Cerebellar cortex (tissue), 1 donor: ENCODE results near the gene SIAH1.
"Not testable (repeated sequence)": the region's sequence is repeated elsewhere in the genome, so short reads cannot be mapped to it uniquely, and the experiment has no call there.

Experiments
- DNase-seq: peaks from one replicate; pipeline ENCODE4 v3.0.0-alpha.2; 2015; ENCODE audit warnings: low spot score

The SIAH1 gene

DNA sequence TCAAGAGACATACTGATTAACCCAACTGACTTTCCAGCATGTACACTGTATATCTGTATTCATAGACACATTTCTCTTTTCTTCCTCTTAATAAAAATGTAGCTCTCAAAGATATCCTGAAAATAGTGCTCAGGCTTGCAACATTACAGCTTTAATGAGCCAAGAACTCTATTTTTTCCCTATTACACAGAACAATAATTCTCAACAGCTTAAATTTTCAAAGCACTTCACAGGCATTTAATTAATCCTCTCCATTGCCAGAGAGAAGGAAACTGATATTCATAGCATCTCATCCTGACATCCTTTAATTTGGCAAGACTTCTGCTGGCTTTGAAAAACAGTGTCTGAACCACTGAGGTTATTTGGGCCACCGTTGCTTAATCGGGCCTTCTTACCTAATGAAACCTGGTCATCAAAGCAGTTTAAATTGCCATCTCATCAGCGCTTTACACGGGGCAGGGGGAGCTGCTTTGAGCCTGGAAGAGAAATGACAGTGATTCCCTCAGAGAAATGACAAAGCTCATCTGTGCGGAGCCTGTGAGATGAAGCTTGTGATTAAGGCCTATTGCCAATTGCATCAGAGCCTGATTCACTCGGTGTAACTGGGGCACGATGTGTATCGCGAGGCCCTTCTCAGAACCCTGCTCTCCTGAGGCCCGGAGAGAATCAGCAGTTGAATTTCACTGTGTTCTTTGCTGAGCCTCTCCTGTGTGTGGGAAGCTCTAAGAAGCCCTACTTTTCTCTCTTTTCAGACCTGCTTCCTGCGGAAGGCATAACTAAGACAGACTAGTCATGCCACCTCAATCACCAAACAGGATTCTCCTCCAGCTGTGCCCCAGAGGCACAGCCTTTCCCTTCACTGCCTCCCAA is 8.5 kb upstream of the SIAH1 start:
- peak; percentile 62 for DNase-seq

DNA sequence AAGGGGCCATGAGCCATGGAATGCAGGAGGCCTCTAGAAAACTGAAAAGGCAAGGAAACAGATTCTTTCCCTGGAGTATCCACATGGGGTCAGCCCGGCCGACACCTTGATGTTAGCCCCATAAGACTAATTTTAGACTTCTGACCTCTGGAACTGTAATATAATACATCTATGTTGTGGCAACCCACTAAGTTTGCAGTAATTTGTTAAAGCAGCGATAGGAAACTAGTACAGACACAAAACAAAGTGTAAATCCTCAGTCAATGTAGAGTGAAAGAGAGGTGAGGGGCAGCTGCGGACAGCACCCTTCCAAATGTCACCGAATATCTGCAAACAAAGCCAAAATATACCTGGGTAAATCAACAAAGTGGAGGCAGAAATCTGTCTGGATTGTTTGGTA is 7.2 kb upstream of the SIAH1 start:
- no peak for DNase-seq

DNA sequence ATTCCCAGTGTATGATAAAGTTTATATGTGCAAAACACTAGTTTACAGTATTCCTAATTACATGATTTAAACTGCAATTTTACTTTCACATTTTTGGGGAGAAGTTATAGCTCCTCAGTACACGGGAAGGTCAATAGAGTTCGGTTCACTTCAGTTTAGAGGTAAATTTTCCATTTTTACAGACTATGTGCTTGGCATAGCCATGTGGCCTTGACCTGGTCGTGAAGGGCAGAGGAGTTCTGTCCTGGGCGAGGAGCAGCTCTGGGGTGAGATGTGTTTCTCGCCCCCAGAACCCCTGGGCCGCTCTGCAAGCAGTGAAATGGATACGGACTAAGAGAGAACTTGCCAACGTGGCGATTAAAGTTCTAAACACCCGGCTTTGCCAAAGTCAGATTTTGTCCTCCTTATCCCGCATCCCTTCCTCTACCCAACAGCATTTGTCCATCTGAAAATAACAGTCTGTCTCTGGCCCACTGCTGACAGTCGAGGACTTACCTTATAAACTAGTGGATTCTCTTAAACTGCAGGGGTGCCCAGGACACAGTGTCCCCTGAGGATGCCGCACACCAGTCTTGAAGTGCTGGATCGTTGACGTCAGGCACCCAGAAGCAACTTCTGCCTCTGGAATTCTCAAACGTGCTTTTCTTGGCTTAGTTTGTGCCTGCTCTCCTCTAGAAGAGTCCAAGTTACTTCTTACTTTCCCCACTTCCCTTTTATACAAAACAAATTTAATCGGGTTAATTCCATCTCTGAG is 1.5 kb upstream of the SIAH1 start:
- no peak for DNase-seq

DNA sequence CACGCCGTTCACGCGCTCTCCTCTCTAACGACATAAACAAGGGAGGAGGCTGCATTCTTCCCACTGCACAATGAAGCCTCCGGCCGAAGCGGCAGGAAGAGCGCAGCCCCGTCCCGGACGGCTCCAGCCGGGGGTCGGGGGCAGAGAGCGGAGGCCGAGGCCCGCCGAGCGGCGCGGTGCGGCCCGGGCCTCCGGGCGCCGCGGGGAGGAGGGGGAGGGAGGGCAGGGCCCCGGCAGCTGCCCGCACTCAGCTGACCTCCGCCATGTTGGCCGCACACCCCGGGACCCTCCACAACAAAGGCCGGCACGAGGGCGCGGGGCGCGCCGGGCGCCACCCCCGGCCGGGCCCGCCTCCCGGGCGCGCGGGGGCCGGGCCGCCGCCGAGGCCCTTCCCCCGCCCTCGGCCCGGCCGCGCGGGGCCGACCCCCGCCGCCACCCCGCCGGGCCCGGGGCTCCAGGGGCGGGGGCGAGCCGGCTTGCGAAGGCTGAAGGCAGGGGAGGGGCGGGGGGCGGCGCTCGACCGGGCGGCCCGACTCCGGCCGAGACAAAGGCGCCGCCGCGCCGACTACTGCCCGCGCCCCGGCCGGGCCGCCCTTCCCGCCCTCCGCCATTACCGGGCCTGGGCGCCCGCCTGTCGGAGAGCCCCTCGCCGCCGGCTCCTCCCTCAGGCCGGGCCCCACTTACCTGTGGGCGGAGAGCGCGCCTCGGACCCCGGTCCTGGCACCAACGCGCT is 527 bp downstream of the SIAH1 start:
- DNase-seq: peak; percentile 40

DNA sequence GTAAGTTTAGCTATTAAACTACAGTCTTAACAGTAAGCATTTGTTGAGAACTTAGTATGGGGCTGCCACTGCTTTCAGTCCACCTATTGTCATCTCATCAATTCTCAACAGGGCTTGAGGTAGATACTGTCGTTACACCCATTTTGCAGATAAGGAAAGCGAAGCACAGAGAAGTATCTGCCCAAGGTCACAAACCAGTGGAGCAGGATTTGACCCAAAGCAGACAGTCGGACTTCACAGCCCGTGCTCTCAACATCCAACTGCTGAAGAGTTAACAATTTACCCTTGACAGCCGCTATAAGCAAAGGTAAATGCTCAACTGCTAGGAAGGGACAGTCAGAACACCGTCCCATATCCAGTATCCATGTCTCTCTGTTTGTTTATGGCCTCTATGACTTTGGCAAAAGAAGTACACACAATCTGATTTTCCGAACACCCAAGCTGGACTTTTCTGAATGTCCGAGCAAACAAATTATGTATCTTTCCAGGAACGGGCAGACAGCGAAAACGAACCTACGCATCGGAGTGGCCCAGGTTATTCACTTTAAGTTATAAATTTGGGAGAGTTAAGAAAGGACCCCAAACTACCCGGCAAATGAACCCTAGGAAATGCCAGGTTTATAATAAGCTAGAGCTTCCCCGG is 1.2 kb downstream of the SIAH1 start:
- DNase-seq: peak; percentile 35

DNA sequence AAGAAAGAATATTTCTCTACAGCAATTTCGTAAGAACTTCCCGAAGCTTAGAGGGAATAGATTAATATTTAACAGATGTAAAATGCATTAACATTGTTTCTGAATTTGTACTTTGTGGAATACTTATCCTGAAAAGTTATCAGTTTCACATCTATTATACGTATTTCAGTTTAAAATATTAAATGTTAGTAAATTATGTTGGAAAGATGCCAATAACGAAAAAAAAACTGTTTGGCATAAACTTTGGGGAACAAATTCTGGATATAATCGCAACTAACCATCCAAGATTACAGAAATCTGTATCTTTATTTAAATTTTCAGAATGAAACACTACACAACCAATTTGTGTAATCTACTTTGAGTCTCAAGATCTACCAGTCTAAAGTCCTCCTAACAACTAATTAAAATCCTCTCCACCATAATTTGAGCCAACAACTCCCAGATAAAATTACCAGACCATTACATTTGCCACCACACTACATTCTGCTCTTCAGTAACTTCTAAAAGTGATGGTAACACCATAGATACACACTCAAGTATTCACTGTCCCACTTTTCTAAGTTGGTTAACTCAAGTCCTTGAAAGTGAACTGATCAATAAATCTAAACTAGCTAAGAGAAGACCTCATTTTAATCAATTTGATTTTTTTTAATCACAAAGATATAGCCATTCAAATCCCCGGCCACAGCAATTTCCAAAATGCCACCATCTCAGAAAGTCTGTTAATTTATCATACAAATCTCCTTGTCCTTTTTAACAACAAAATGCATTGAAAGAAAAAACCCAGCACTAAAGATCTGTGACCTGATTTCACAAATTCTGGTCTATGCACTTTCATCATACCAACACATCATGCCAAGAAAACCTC is 2.0 kb downstream of the SIAH1 start:
- no peak for DNase-seq

DNA sequence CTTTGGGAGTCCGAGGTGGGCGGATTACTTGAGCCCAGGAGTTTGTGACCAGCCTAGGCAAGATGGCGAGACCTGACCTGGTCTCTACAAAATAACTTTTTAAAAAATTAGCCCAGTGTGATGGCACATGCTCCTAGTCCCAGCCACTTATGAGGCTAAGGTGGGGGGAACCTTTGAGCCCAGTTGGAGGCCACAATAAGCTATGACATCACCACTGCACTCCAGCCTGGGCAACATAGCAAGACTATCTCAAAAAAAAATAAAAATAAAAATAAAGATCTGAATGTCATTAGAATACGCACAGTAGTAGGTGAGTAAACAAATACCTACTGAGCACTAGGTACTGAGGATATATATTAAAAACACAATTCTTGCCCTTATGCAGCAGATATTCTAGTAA is 3.1 kb downstream of the SIAH1 start:
- no peak for DNase-seq

DNA sequence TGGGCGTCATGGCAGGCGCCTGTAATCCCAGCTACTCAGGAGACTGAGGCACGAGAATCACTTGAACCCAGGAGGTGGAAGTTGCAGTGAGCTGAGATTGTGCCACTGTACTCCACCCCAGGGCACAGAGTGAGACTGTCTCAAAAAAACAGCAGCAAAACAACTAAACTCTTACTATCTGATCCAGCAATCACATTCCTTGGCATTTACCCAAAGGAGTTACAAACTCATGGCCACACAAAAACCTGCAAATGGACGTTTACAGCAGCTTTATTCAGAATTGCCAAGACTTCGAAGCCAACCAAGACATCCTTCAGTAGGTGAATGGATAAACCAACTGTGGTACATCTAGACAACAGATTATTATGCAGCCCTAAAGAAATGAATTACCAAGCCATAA is 4.0 kb downstream of the SIAH1 start:
- no peak for DNase-seq

DNA sequence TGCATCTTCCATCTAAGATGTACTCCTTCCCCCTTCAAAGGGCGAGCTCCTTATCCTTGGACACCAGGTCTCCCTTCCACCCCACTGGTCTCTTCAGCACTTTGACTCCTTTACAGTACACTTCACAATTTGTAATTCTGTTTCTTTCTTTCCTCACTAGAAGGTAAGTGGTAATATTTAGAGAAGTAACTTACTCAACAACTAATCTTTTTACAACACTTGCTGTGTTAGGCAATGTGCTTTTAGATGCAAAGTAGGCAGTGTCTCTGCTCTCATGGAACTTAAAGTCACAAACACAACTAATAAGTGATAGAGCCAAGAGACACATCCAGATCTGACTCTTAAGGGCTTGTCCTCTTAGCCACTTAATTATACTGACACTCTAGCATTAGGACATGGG is 6.4 kb downstream of the SIAH1 start:
- DNase-seq: no peak

DNA sequence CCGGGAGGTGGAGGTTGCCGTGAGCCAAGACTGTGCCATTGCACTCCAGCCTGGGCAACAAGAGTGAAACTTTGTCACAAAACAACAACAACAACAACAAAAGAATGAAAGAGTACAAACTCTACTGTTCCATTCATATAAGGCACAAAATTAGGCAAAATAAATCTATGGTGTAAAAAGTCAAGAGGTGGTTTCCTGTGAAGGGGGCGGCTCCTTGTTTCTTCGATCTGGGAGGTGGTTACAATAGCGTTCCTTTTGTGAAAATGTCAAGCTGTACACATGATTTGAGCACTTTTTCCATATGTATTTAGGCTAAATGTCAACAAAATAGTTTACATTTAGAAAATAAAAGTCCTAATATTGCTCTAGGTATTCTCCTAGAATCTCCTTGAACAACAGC is 6.9 kb downstream of the SIAH1 start:
- no peak for DNase-seq

DNA sequence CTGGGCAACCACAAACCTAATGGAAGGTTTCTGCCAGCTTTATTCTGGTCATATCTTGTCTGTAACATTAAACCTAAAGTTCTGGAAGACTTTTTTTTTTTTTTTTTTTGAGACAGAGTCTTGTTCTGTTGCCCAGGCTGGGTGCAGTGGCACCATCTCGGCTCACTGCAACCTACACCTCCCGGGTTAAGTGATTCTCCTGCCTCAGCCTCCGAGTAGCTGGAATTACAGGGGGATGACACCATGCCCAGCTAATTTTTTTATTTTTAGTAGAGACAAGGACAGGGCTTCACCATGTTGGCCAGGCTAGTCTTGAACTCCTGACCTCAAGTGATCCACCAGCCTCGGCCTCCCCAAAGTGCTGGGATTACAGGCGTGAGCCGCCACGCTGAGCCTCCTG is 7.9 kb downstream of the SIAH1 start:
- not testable (repeated sequence) for DNase-seq

DNA sequence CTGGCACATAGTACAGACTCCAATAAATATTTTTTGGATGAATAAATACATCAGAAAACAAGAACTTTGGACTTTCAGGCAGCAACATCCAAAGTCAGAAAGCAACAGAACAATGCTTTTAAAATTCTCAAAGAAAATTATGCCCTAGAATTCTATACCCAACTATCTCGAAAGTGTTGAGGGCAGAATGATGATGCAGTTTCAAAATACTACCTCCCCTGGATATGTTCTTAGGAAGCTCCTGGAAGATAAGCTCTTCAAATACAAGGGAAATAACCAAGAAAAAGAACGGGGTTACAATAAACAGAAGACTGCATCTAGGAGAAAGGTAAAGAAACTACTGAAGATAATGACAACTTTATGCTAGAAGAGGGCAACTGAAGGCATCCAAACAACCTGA is 11.0 kb downstream of the SIAH1 start:
- no peak for DNase-seq

DNA sequence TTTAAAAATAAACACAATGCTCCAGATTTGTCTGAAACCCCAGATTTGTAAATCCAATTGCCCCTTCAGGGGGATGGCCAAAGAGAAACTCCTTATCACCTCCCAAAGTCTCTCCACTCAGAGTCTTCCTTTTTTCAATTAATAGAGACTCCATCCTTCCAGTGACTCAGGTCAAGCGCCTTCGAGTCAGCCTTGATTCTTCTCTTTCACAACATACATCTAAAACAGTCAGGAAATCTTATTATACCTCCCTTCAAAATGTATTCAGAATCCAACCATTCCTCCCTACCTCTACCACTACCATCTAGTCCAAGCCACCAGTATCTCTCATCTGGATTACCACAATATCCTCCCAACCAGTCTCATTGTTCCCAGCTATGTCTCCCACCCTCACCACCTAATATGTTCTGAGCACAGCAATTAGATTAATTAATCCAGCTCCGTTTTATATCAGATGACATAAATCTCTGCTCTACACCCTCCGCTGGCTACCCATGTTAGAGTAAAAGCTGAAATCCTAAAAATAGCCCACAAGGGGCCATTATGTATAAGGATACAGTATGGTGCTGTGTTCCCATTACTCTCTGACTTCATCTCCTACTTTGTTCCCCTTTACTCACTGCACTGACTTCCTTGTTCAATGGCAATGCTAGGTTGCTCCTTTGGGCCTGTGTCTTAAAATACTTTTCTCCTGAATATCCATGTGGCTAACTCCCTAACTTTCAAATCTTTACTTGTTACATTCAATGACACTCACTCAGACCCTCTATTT is 11.8 kb downstream of the SIAH1 start:
- no peak for DNase-seq

DNA sequence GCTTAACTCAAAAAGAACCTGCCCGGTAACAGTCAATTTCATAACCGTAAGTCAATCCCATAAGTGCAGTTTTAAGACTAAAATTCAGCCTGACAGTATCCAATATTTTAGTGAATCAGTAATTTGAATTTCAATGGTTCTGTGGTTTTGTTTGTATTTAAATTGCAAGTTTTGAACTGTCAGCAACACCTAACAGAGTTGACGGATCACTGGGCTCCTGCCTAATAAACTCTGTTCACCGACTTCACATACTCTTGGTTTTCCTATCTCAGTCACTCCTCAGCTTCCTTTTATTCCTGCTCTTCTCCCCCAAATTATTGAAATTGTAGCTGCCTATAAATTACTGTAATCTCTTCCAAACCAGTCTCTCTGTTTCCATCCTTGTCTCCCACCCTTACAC is 12.5 kb downstream of the SIAH1 start:
- no peak for DNase-seq

DNA sequence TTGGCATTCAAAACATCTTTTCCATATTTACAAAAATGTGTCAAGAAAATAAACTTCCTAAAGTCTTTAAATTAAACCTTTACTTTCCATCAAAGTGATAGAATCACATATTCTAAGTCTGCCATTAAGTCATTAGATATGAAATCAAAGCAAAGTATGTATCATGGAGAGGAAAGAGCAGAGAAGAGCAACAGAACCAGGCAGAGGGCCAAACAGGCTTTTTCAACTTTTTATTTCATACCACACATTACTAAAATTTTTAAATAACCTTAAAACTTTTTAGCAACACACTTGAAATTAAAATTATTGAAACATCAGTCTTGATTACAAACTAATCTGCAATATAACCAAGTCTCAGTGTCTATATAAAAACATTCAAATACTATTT is 13.8 kb downstream of the SIAH1 start:
- DNase-seq: no peak

DNA sequence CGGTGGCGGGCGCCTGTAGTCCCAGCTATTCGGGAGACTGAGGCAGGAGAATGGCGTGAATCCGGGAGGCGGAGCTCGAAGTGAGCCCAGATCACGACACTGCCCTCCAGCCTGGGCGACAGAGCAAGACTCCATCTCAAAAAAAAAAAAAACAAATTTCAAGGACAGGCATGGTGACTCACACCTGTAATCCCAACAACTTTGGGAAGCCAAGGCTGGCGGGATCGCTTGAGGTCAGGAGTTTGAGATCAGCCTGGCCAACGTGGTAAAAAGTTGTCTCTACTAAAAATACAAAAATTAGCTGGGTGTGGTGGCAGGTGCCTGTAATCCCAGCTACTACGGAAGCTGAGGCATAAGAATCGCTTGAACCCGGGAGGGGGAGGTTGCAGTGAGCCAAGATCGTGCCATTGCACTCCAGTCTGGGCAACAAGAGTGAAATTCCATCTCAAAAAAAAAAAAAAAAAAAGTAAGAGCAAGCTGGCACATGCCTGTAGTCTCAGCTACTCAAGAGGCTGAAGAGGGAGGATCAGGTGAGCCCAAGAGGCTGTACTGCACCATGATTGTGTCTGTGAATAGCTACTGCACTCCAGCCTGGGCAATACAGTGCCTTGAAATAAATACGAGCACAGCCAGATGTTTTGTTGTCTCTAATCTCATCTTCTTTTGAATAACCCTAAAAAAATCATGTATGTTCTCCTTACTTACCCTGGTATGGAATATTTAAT is 14.4 kb downstream of the SIAH1 start:
- DNase-seq: not testable (repeated sequence)

DNA sequence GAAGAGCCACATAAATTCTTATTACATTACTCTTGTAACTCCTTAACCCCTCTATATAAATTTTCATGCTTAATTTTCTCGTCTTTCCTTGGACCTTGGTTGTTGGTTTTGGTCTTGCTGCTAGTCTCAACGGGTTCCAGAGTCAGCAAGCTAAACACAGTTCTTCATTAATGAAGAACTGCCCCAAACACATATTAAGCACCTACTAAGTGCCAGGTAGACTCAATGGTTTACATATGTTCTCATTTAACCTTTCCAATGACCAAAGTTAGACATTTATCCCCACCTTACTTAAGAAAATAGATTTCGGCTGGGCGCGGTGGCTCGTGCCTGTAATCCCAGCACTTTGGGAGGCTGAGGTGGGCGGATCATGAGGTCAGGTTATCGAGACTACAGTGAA is 15.0 kb downstream of the SIAH1 start:
- DNase-seq: no peak

DNA sequence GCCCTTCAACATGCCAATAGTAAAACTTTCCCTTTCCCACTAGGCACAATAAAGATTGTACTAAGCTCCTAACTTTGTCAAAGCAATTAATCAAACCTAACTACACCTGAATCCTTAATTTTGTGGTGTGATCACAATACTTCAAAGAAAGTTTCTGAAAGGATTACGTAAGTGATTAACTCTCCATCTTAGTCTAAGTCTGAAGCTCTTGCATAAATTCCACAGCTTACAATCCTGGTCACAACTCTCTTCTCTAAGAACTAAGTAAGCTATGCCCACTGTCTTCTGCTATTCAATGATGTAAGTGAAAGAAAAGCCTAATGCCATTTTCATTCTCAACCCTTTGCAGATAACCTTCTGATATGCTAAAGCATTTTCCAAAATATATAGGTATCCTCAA is 15.4 kb downstream of the SIAH1 start:
- no peak for DNase-seq

DNA sequence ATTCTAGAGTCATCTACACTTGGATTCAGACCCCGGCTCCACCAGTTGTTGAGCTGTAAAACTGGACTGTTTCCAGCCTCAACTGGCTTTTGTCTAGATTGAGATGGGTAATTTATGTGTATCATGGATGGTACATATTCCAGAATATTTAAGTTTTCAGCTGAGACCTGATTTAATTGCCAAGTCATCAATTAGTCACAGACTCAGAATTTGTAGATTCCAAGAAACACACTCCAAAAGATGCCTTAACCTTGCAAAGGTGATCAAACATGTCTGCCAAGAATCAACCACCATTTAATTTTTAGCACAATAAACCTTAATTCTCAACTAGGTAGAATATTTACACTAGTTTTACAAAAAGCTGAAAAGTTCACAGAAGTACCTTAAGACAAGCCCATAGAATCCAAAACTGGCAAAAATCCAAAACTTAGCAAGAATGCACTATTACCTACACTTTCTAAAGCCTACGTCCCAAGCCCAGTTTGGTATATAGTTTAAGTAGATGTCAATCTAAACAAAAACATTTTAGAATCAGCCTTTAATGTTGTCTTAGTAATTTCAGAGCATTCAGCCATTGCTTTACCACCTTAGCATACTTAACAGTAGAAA is 17.7 kb downstream of the SIAH1 start:
- no peak for DNase-seq
